HUES6 (cell line): Measurements from ENCODE around the gene CDKAL1.

Experiments used
- H3K27ac ChIP-seq: 2 replicates; pipeline ENCODE4 v1.7.0; 2013; ENCODE audit warnings: low read depth, mild to moderate bottlenecking, low read length, inconsistent platforms
- H3K27me3 ChIP-seq: 2 replicates; pipeline ENCODE4 v1.6.1; 2013; ENCODE audit warnings: low read length; ENCODE audit not compliant: control insufficient read depth, insufficient read depth
- H3K36me3 ChIP-seq: 2 replicates; pipeline ENCODE4 v1.6.1; 2013; ENCODE audit warnings: low read length; ENCODE audit not compliant: control insufficient read depth, insufficient read depth
- H3K4me1 ChIP-seq: 2 replicates; pipeline ENCODE4 v1.6.1; 2013; ENCODE audit warnings: low read length; ENCODE audit not compliant: control insufficient read depth, insufficient read depth
- H3K4me3 ChIP-seq: 2 replicates; pipeline ENCODE4 v1.5.1; 2013; ENCODE audit warnings: low read depth, low read length
- H3K9ac ChIP-seq: one replicate; pipeline ENCODE4 v1.6.1; 2013; ENCODE audit warnings: mild to moderate bottlenecking, low read length
- H3K9me3 ChIP-seq: 2 replicates; pipeline ENCODE4 v1.6.1; 2013; ENCODE audit warnings: low read depth, low read length; ENCODE audit not compliant: control insufficient read depth, insufficient read depth

Gene CDKAL1

GRCh38 chr6:20933057-20933788 is 399.0 kb downstream of the CDKAL1 start:
- H3K9me3 ChIP-seq: no peaks in the 10 kb centered on the region
- H3K27ac ChIP-seq: peak overlapping the region; percentile 67; the same call in 1 of the 2 replicates
- H3K4me1 ChIP-seq: peaks cover 17% of the 10 kb centered on the region

GRCh38 chr6:20936949-20937348 is 402.7 kb downstream of the CDKAL1 start:
- Histone ChIP-seq H3K4me3 (no peak overlapping the region), H3K27ac (no peak overlapping the region), H3K9me3 (no peaks in the 10 kb centered on the region), H3K4me1 (peaks cover 21% of the 10 kb centered on the region), H3K36me3 (no peaks in the 10 kb centered on the region), H3K9ac (no peak overlapping the region), H3K27me3 (no peaks in the 10 kb centered on the region)

More at GRCh38 chr6:20933057-20933788, 399.0 kb downstream of the CDKAL1 start:
- Histone ChIP-seq H3K4me3 (no peak overlapping the region), H3K9ac (no peak overlapping the region), H3K27me3 (no peaks in the 10 kb centered on the region), H3K36me3 (no peaks in the 10 kb centered on the region)

DNA sequence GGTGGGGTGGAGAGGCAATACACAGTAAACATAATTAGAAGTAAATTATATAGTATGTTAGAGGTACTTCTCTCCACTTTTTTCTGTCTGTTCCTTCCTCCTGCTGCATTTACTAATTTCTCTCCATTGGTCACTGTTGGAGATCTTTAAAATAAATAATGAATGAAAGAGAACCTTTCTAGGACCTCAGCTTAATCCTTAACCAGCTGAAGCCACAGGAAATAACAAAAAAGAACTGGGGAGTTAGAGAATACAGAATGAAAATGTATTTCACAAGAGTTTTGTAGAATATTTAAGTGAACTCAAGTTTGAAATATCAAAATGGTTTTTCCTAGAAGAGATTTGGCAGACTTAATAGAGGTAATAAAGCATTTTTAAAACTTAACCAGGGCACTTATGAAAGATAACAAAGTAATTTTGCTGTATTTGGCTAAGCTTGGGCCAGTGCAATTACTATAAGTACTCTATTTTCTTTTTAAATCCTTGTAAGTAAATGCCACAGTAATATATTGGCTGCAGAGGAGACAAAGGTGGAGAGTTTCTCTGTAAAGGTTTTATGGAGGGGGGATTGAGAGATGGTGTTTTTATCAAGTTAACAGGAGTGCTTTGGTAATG is 405.0 kb downstream of the CDKAL1 start:
- Histone ChIP-seq H3K4me1 (peaks cover 4% of the 10 kb centered on the region; the same call in 1 of the 2 replicates), H3K9me3 (peaks cover 10% of the 10 kb centered on the region), H3K27me3 (no peaks in the 10 kb centered on the region), H3K9ac (no peak overlapping the region), H3K4me3 (no peak overlapping the region), H3K27ac (no peak overlapping the region), H3K36me3 (no peaks in the 10 kb centered on the region)

- Histone ChIP-seq H3K9me3 (peaks cover 10% of the 10 kb centered on the region), H3K9ac (no peak overlapping the region), H3K27me3 (no peaks in the 10 kb centered on the region), H3K36me3 (no peaks in the 10 kb centered on the region), H3K27ac (no peak overlapping the region), H3K4me3 (no peak overlapping the region), H3K4me1 (peaks cover 4% of the 10 kb centered on the region; the same call in 1 of the 2 replicates)
Observed at GRCh38 chr6:20943040-20943627, 408.9 kb downstream of the CDKAL1 start.

GRCh38 chr6:20943922-20944321 is 409.7 kb downstream of the CDKAL1 start:
- no peaks in the 10 kb centered on the region for H3K36me3 ChIP-seq
- H3K9ac ChIP-seq: no peak overlapping the region
- peaks cover 10% of the 10 kb centered on the region for H3K9me3 ChIP-seq
- H3K27me3 ChIP-seq: no peaks in the 10 kb centered on the region
- no peak overlapping the region for H3K27ac ChIP-seq
- H3K4me3 ChIP-seq: no peak overlapping the region
- peaks cover 2% of the 10 kb centered on the region; the same call in 1 of the 2 replicates for H3K4me1 ChIP-seq

DNA sequence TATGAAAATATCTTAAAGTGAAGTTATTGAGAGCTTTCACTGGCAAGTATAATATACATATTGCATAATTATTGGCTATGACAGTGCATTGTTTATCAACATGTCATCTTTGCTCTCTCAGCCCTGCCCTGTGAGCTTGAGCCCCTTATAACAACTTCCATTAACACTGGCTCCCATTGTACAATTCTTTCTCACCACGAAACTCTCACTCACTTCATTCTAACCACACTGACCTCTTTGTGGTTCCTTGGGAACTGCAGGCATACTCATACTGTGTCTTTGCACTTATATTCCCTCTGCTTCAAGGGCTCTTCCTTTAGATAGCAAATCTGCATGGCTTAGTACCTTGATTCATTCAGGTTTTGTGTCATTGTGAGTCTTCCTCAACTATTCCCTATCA is 411.8 kb downstream of the CDKAL1 start:
- Histone ChIP-seq H3K27me3 (no peaks in the 10 kb centered on the region), H3K4me3 (no peak overlapping the region), H3K27ac (no peak overlapping the region), H3K36me3 (no peaks in the 10 kb centered on the region), H3K4me1 (no peaks in the 10 kb centered on the region), H3K9me3 (peaks cover 10% of the 10 kb centered on the region), H3K9ac (no peak overlapping the region)

GRCh38 chr6:20946890-20947289 is 412.6 kb downstream of the CDKAL1 start:
- Histone ChIP-seq H3K27me3 (no peaks in the 10 kb centered on the region), H3K9ac (no peak overlapping the region), H3K4me1 (no peaks in the 10 kb centered on the region), H3K36me3 (no peaks in the 10 kb centered on the region), H3K9me3 (peaks cover 10% of the 10 kb centered on the region), H3K27ac (no peak overlapping the region), H3K4me3 (no peak overlapping the region)

DNA sequence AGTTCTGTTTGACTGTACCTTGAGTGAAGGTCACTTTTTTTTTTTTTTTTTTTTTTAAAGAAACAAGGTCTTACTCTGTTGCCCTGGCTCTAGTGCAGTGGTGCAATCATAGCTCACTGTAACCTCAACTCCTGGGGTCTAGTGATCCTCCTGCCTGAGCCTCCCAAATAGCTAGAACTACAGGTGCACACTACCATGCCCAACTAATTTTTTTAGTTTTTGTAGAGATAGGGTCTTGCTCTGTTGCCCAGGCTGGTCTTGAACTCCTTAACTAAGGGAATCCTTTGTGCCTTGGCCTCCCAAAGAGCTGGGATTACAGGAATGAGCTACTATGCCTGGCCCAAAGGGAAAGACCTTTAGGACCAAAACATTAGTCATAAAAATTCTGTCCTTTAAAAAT is 413.7 kb downstream of the CDKAL1 start:
- H3K27ac ChIP-seq: no peak overlapping the region
- H3K27me3 ChIP-seq: no peaks in the 10 kb centered on the region
- no peak overlapping the region for H3K9ac ChIP-seq

DNA sequence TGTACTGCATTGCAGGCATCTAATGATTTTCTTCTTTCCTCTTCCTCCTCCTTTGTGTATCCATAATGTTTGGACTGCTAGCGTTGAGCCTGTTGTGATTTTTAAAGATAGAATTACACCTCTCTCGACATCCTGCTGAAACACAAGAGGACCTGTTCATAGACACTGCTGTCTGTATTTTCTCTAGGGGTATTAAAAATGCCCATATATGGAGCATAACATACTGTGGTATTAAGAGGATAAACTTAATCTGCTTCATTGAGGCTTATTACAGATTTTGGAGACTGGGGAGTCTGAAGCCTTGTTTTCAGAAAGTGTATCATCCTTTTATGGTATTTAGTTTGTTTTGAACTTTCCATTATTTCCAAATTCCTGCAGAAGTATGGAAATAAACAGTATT is 414.3 kb downstream of the CDKAL1 start:
- Histone ChIP-seq H3K4me1 (peaks cover 12% of the 10 kb centered on the region), H3K4me3 (no peak overlapping the region), H3K27me3 (no peaks in the 10 kb centered on the region), H3K9ac (no peak overlapping the region), H3K27ac (no peak overlapping the region), H3K9me3 (peaks cover 3% of the 10 kb centered on the region), H3K36me3 (no peaks in the 10 kb centered on the region)

More for the DNA sequence above, 413.7 kb downstream of the CDKAL1 start:
- Histone ChIP-seq H3K9me3 (peaks cover 8% of the 10 kb centered on the region), H3K4me1 (peaks cover 9% of the 10 kb centered on the region), H3K4me3 (no peak overlapping the region), H3K36me3 (no peaks in the 10 kb centered on the region)

DNA sequence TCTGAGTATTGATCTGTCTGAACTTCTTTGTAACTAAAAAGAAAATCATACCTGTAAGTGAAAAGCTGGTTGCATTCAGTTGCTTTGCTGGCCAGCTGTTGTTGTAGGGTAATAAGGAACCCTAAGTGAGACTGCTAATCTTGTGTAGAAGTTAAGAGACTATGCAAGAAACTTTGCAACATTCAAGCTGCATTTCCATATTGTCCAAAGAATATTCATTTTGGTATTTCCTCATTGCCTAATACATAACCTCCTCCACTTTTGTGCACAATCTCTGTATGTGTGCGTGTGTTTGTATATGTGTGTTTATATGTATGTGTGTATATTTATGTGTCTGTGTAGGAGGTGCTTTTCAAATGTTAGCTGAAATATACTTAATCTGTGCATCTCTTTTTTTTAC is 414.9 kb downstream of the CDKAL1 start:
- no peaks in the 10 kb centered on the region for H3K9me3 ChIP-seq
- peaks cover 15% of the 10 kb centered on the region for H3K4me1 ChIP-seq
- H3K9ac ChIP-seq: no peak overlapping the region
- H3K27me3 ChIP-seq: no peaks in the 10 kb centered on the region
- H3K36me3 ChIP-seq: no peaks in the 10 kb centered on the region
- no peak overlapping the region for H3K4me3 ChIP-seq
- no peak overlapping the region for H3K27ac ChIP-seq
